ENCODE measurements around the gene FAM184B. TPM values are rescaled to one million over a fixed set of nuclear protein-coding genes. Genes with fewer than 3 reads are reported as not detected.

FAM184B gene
- total RNA-seq, 1 donor from 2014 or later, result not detected

GRCh38 chr4:17785858-17786257 is 4.4 kb upstream of the FAM184B start:
- ATAC-seq (ENCODE audit: poor library complexity) (no peak), DNase-seq (no peak)
- intact Hi-C loops (cut with DNase I), result no loop called here

- DNase-seq (no peak), ATAC-seq (ENCODE audit: poor library complexity) (no peak)
- intact Hi-C loops (cut with DNase I), result no loop called here
These were observed 721 bp downstream of the FAM184B start for GRCh38 chr4:17780501-17781299.

- intact Hi-C loops (cut with DNase I), result no loop called here
- DNase-seq (no peak), ATAC-seq (ENCODE audit: poor library complexity) (no peak)
These were observed 3.0 kb downstream of the FAM184B start for GRCh38 chr4:17778431-17778830.

GRCh38 chr4:17773135-17773698 is 8.2 kb downstream of the FAM184B start:
- ATAC-seq (ENCODE audit: poor library complexity) (no peak), DNase-seq (no peak)
- intact Hi-C loops (cut with DNase I), result no loop called here

- ATAC-seq (ENCODE audit: poor library complexity) (no peak), DNase-seq (no peak)
- intact Hi-C loops (cut with DNase I), result no loop called here
These were observed 10.0 kb downstream of the FAM184B start for GRCh38 chr4:17771284-17771908.

- intact Hi-C loops (cut with DNase I), result no loop called here
- no peak for DNase-seq
- ATAC-seq (ENCODE audit: poor library complexity), result no peak
These were observed 10.6 kb downstream of the FAM184B start for GRCh38 chr4:17770845-17771244.

- ATAC-seq (ENCODE audit: poor library complexity) (no peak), DNase-seq (no peak)
- intact Hi-C loops (cut with DNase I), result no loop called here
These were observed 11.8 kb downstream of the FAM184B start for GRCh38 chr4:17769406-17770174.

- ATAC-seq (ENCODE audit: poor library complexity), result no peak
- intact Hi-C loops (cut with DNase I), result no loop called here
- DNase-seq, result no peak
These were observed 14.5 kb downstream of the FAM184B start for GRCh38 chr4:17766826-17767458.

GRCh38 chr4:17765514-17766286 is 15.7 kb downstream of the FAM184B start:
- DNase-seq, result no peak
- no peak for ATAC-seq (ENCODE audit: poor library complexity)
- intact Hi-C loops (cut with DNase I), result no loop called here

- DNase-seq (no peak), ATAC-seq (ENCODE audit: poor library complexity) (no peak)
- intact Hi-C loops (cut with DNase I), result no loop called here
These were observed 17.5 kb downstream of the FAM184B start for GRCh38 chr4:17763931-17764330.

GRCh38 chr4:17763416-17763815 is 18.0 kb downstream of the FAM184B start:
- intact Hi-C loops (cut with DNase I), result no loop called here
- DNase-seq, result no peak
- ATAC-seq (ENCODE audit: poor library complexity), result no peak

- DNase-seq, result no peak
- intact Hi-C loops (cut with DNase I), result no loop called here
- no peak for ATAC-seq (ENCODE audit: poor library complexity)
These were observed 18.7 kb downstream of the FAM184B start for GRCh38 chr4:17762726-17763125.

- intact Hi-C loops (cut with DNase I), result no loop called here
- DNase-seq (no peak), ATAC-seq (ENCODE audit: poor library complexity) (no peak)
These were observed 20.4 kb downstream of the FAM184B start for GRCh38 chr4:17761062-17761461.

- ATAC-seq (ENCODE audit: poor library complexity) (no peak), DNase-seq (no peak)
- intact Hi-C loops (cut with DNase I), result no loop called here
These were observed 20.8 kb downstream of the FAM184B start for GRCh38 chr4:17760626-17761025.

- DNase-seq (no peak), ATAC-seq (ENCODE audit: poor library complexity) (no peak)
- intact Hi-C loops (cut with DNase I), result no loop called here
These were observed 22.9 kb downstream of the FAM184B start for GRCh38 chr4:17758485-17758884.

- no peak for DNase-seq
- intact Hi-C loops (cut with DNase I), result no loop called here
- ATAC-seq (ENCODE audit: poor library complexity), result no peak
These were observed 23.8 kb downstream of the FAM184B start for GRCh38 chr4:17757621-17758020.

GRCh38 chr4:17753646-17754045 is 27.8 kb downstream of the FAM184B start:
- intact Hi-C loops (cut with DNase I), result no loop called here
- no peak for ATAC-seq (ENCODE audit: poor library complexity)
- no peak for DNase-seq

- intact Hi-C loops (cut with DNase I), result no loop called here
- ATAC-seq (ENCODE audit: poor library complexity) (no peak), DNase-seq (no peak)
These were observed 40.7 kb downstream of the FAM184B start for GRCh38 chr4:17740702-17741101.

All from Right ventricle myocardium superior (tissue), 1 donor.